HG03571 (cell line): Measurements from ENCODE around the gene PBX3.

ENCODE experiments used
- ATAC-seq: cut with Tn5 transposase; IDR thresholded peaks from one replicate; pipeline ENCODE4 v1.9.1; 2021; ENCODE audit not compliant: unreplicated experiment

Gene PBX3

GRCh38 chr9:125820100-125820804 is 73.1 kb downstream of the PBX3 start:
- no peak for ATAC-seq

- no peak for ATAC-seq
Measured at GRCh38 chr9:125821078-125821477, 73.9 kb downstream of the PBX3 start.

GRCh38 chr9:125822160-125822559 is 75.0 kb downstream of the PBX3 start:
- no peak for ATAC-seq

GRCh38 chr9:125822902-125823301 is 75.7 kb downstream of the PBX3 start:
- no peak for ATAC-seq

GRCh38 chr9:125823874-125824406 is 76.8 kb downstream of the PBX3 start:
- ATAC-seq, result peak; percentile 50

GRCh38 chr9:125825762-125826161 is 78.6 kb downstream of the PBX3 start:
- ATAC-seq, result no peak

GRCh38 chr9:125826850-125827249 is 79.7 kb downstream of the PBX3 start:
- ATAC-seq, result no peak

GRCh38 chr9:125829743-125830142 is 82.6 kb downstream of the PBX3 start:
- ATAC-seq, result no peak

GRCh38 chr9:125831054-125831453 is 83.9 kb downstream of the PBX3 start:
- no peak for ATAC-seq

GRCh38 chr9:125831616-125832015 is 84.4 kb downstream of the PBX3 start:
- ATAC-seq, result no peak

- no peak for ATAC-seq
Measured at GRCh38 chr9:125835655-125836054, 88.5 kb downstream of the PBX3 start.

GRCh38 chr9:125839317-125839716 is 92.1 kb downstream of the PBX3 start:
- ATAC-seq, result no peak

GRCh38 chr9:125841444-125841843 is 94.3 kb downstream of the PBX3 start:
- no peak for ATAC-seq

- no peak for ATAC-seq
Measured at GRCh38 chr9:125842242-125842641, 95.1 kb downstream of the PBX3 start.

GRCh38 chr9:125843646-125844045 is 96.5 kb downstream of the PBX3 start:
- ATAC-seq, result no peak

- ATAC-seq, result no peak
Measured at GRCh38 chr9:125844611-125845010, 97.4 kb downstream of the PBX3 start.

GRCh38 chr9:125845271-125845808 is 98.2 kb downstream of the PBX3 start:
- ATAC-seq, result no peak

- ATAC-seq, result no peak
Measured at GRCh38 chr9:125847735-125848134, 100.6 kb downstream of the PBX3 start.

GRCh38 chr9:125850106-125850632 is 103.0 kb downstream of the PBX3 start:
- ATAC-seq, result no peak

GRCh38 chr9:125850763-125851162 is 103.6 kb downstream of the PBX3 start:
- ATAC-seq, result no peak

- ATAC-seq, result no peak
Measured at GRCh38 chr9:125851979-125852378, 104.8 kb downstream of the PBX3 start.

GRCh38 chr9:125852386-125852785 is 105.2 kb downstream of the PBX3 start:
- no peak for ATAC-seq
